ENCODE measurements around the gene FMO1. TPM values are rescaled to one million over a fixed set of nuclear protein-coding genes. Genes with fewer than 3 reads are reported as not detected.

The FMO1 gene
- total RNA-seq, 2 experiments from 2014 or later = 0.34 to 0.38 TPM

DNA sequence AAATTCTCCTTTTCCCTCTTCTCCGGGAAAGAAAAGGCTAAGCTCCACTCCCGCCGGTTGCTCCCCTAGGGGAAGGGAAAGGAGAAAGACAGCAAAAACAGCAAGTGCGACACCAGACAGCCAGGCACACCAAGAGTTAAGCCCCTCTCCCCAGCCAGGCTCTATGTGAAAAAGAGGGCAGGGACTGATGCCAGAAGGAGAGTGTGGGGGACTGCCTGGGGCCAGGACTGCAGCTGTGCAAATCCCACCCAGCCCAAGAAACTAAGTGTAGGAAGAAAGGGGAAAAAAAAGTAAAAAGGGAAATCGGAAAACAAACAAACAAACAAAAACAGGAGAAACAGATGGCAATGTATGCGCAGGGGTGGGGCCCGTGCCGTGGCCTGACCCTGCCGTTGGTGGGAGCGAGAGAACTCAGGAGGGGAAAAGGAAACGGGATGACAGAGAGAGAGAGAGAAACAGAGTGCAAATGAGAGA lies 27.7 kb upstream of the FMO1 start:
- no peaks in the 10 kb centered on the region for H3K9me2 ChIP-seq (ENCODE audit: insufficient read depth, low read length)
- H2AFZ ChIP-seq (ENCODE audit: low read length) = no peak overlapping the region
- intact Hi-C loops (cut with micrococcal nuclease; ENCODE audit: unreplicated experiment) = loop anchor here (10.0 kb wide), 1 partner anchor 536 kb away; no protein-coding TSS in a partner anchor
- no peak overlapping the region for H3K27ac ChIP-seq (ENCODE audit: low read depth, low read length, poor library complexity, severe bottlenecking)
- no peaks in the 10 kb centered on the region for H4K20me1 ChIP-seq (ENCODE audit: insufficient read depth, low read length)
- no peaks in the 10 kb centered on the region for H3K79me2 ChIP-seq (ENCODE audit: insufficient read depth, low read depth, low read length)
- H3K4me2 ChIP-seq (ENCODE audit: low read length) = no peak overlapping the region
- peaks cover 7% of the 10 kb centered on the region for H3K4me1 ChIP-seq (ENCODE audit: insufficient read depth, low read length, poor library complexity, severe bottlenecking)
- no peak for TF ChIP-seq EZH2phosphoT487 (IDR thresholded peaks at IDR 0.05; ENCODE audit: borderline replicate concordance, low read depth, low read length)
- TF ChIP-seq, protein P1, sequence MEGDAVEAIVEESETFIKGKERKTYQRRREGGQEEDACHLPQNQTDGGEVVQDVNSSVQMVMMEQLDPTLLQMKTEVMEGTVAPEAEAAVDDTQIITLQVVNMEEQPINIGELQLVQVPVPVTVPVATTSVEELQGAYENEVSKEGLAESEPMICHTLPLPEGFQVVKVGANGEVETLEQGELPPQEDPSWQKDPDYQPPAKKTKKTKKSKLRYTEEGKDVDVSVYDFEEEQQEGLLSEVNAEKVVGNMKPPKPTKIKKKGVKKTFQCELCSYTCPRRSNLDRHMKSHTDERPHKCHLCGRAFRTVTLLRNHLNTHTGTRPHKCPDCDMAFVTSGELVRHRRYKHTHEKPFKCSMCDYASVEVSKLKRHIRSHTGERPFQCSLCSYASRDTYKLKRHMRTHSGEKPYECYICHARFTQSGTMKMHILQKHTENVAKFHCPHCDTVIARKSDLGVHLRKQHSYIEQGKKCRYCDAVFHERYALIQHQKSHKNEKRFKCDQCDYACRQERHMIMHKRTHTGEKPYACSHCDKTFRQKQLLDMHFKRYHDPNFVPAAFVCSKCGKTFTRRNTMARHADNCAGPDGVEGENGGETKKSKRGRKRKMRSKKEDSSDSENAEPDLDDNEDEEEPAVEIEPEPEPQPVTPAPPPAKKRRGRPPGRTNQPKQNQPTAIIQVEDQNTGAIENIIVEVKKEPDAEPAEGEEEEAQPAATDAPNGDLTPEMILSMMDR (conservative IDR thresholded peaks at IDR 0.05; ENCODE audit: low read length) = no peak
- ChIA-PET CTCF (ENCODE audit: unreplicated experiment) (no interaction called here), POLR2A (interaction anchor here (0.6 kb wide), 1 partner anchor 255 kb away, joined by 3 read pairs; no protein-coding TSS in a partner anchor)
- no peaks in the 10 kb centered on the region for H3K9me3 ChIP-seq (ENCODE audit: low read length)
- BruUV-seq (replicated peaks) = no TSS peak
- H3K36me3 ChIP-seq (ENCODE audit: insufficient read depth, low read length) = no peaks in the 10 kb centered on the region
- no peak for DNase-seq (ENCODE audit: low spot score)
- H3K4me3 ChIP-seq (ENCODE audit: low read depth, low read length, poor library complexity, severe bottlenecking) = no peak overlapping the region

DNA sequence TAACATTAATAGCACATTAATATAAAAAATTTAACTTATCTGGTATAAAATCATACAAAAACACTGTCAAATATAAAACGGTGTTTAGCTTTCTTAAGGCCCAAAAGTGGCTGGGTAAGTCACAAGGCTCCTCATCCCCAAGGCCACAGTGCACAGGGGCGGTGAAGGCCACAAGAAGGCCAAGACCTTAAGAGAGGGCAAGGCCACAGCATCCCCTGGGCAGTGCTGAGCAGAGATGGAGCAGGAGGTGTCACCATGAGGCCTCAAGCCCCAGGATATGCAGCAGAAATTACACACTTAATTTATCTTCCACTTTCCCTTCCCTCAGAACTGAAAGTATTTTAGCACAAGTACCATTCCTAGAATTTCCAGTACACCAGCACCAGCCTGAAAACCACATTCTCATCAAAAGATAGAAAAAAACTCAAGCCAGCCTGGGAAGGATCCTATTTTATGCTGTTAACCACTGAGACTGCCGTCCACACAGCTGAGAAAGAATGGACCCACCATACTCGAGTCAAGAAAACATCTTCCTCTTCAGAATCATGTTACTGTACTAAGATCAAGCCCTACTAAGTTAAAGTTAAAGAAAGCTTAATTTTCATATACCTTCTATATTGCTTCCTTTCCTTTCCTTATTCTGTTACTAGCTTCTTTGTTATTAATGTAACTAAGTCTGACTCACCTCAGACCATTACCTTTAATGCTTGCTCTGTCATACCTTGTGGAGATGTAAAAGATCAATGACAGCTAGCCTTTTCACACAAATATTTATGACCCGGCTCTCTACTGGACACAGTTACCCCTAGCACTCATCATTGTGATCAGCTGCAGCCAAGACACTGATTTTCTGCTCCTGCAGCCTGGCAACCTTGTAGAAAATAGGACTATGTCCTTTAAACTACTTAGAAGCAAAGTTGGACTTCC lies 26.4 kb upstream of the FMO1 start:
- POLR2A ChIA-PET = interaction anchor here (0.6 to 1.2 kb wide), 4 partner anchors 17 to 1811 kb away, joined by 3 read pairs; partner anchors contain the start of gene FMO4
- no peak for TF ChIP-seq EZH2phosphoT487 (IDR thresholded peaks at IDR 0.05; ENCODE audit: borderline replicate concordance, low read depth, low read length)
- TF ChIP-seq, protein P1 (conservative IDR thresholded peaks at IDR 0.05; ENCODE audit: low read length) = no peak

More for the DNA sequence above, 26.4 kb upstream of the FMO1 start:
- intact Hi-C loops (cut with micrococcal nuclease; ENCODE audit: unreplicated experiment) = loop anchor here (10.0 kb wide), 1 partner anchor 537 kb away; no protein-coding TSS in a partner anchor
- CTCF ChIA-PET (ENCODE audit: unreplicated experiment) = no interaction called here
- Histone ChIP-seq H2AFZ (ENCODE audit: low read length) (no peak overlapping the region), H3K4me3 (ENCODE audit: low read depth, low read length, poor library complexity, severe bottlenecking) (no peak overlapping the region), H3K36me3 (ENCODE audit: insufficient read depth, low read length) (no peaks in the 10 kb centered on the region), H3K4me2 (ENCODE audit: low read length) (no peak overlapping the region), H3K4me1 (ENCODE audit: insufficient read depth, low read length, poor library complexity, severe bottlenecking) (peaks cover 7% of the 10 kb centered on the region), H3K9me2 (ENCODE audit: insufficient read depth, low read length) (no peaks in the 10 kb centered on the region), H3K9me3 (ENCODE audit: low read length) (no peaks in the 10 kb centered on the region), H3K27ac (ENCODE audit: low read depth, low read length, poor library complexity, severe bottlenecking) (no peak overlapping the region), H3K79me2 (ENCODE audit: insufficient read depth, low read depth, low read length) (no peaks in the 10 kb centered on the region), H4K20me1 (ENCODE audit: insufficient read depth, low read length) (no peaks in the 10 kb centered on the region)
- BruUV-seq (replicated peaks) = no TSS peak
- DNase-seq (ENCODE audit: low spot score) = no peak
